GM21515 (cell line): ENCODE data around the gene CLNK.

Source experiments
- ATAC-seq: cut with Tn5 transposase; IDR thresholded peaks from one replicate; pipeline ENCODE4 v1.9.1; 2021; ENCODE audit not compliant: unreplicated experiment

The CLNK gene

DNA sequence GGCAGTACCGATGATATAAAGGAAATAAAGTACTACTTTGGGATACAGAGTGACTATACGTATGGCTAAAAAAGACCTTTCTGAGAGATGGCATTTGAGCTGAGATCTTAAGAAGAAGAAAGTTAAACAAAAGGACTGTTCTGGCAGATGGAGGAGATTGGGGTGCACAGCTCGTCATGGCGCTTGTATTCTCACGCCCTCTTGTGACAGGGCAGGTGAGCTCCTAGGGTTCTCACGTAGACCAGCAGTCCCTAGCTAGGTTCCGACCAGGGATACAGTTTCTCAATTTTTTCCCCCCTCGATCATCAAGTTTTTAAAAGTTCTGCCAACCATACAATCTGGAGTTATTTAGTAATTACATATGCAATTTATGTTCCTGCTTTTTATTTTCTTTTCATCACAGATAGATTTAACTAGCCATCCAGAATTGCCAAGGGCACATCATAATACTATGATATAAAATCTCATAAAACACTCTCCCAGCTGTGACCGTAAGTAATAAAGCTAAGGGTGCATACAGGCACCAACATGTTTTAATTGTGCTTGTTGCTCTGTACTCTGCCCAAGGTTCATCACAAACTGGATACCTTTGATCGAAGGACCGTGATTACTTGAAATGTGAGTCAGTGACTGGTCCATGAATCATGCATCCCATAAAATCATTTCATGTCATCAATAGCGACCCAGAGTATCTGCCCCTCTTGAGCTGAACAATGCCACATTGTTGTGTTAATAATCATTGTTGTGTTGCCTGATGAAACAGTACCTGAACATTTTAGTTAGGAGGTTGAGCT lies 157.9 kb downstream of the CLNK start:
- ATAC-seq, result no peak

DNA sequence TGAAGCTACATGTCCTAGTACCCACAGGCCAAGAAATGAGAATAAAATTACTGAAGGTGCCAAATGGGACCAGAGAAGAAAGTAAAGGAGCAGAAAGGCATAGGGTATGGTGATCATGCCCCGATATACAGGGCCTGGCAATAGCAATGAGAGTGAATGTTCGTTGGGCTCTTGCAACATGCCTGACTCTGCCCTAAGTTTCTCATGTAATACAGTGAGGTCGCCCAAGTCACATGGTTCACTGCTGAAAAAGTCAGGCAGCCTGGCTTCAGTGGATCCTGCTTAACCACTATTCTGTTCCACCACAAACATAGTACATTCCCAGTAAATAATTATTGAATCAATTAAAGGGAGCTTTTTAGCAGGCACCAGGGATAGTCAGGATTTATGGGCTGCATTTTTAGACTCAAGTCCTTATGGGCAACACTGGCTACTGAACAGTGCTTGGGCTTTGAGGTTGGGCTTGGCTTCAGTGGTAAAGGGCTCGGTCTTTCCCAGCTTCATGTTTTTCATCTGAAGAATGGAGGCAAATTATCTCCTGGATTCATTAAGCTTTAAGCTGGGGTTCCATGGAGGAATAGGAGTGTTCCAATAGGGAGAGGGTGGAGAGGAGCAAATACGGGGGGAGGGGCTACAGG lies 160.3 kb downstream of the CLNK start:
- no peak for ATAC-seq

DNA sequence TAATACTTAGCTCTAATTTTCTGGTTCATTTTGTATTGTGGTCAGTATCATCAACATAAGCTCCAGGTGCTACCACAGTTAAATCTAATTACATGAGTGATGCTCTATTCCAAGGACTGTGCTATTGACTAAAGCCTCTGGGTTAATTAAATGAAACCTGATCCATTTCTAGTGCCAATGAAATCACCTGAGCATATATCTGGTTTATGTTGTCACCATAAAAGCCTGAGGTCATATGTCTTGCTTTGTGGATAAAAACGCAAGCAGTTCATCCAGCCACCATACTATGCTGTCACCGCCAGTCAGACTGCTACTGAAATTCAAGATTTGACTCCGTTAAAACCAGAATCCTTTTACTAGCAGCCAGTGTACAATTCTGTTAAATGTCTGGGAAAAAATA lies 163.1 kb downstream of the CLNK start:
- ATAC-seq, result no peak

DNA sequence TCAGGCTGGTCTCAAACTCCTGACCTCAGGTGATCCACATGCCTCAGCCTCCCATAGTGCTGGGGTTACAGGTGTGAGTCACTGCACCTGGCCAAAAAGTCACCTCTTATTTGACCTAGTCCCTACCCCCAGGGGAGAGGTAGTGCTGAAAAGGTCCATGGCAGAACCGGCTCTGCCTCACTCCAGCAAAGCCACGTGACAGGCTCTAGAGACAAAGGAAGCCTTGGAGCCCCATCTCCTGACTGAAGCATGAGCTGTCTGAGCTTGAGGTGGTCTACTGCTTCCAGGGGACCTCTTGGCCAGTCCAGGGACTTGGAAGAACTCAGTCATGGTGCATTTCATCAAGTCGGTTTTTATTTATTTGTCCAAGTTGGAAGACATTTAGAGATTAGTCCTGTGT lies 174.8 kb downstream of the CLNK start:
- ATAC-seq, result no peak

DNA sequence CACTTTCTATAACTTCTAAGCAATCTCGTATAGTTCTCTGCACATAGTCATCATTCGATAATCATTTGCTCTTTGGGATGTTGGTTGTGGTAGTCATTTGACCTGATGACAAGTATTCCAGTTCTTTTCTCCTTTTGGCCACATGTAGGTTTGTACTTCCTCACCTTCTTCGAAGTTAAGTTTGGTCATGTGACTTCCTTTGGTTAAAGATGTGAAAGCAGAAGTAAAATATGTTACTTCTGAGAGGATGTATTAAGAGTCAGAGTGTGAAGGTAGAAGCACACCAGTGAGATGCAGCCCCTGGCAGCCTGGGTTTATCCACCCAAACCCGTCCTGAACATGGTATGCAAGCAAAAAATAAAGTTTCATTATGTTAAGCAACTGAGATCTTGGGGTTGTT lies 178.5 kb downstream of the CLNK start:
- no peak for ATAC-seq

DNA sequence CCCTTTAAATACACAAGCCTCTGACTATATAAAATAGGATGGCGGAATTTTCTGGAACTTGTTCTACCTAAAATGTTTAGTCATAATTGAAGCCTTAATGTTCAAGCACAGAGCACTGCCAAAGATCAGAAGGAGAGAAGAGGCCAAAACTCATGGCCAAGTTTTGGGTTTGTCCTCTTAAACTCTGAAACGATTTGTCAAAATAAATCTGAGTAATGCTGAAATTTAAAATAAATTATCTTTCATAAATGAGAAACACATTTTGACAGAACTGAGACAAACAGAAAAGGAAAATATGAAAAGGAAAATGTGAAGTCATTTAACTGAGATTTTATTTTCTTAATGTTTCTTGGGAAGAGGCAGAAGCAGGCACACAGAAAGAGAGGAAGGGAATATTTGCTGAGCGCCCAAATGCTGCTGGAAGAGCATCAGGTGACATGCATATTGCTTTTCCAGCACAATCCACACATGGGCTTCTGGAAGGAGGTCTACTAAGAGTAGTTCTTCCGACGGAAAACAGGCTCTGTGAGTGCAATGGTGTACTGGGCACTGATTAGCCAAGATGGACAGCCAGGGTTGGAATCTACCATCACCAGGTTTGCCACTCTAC lies 179.9 kb downstream of the CLNK start:
- no peak for ATAC-seq

DNA sequence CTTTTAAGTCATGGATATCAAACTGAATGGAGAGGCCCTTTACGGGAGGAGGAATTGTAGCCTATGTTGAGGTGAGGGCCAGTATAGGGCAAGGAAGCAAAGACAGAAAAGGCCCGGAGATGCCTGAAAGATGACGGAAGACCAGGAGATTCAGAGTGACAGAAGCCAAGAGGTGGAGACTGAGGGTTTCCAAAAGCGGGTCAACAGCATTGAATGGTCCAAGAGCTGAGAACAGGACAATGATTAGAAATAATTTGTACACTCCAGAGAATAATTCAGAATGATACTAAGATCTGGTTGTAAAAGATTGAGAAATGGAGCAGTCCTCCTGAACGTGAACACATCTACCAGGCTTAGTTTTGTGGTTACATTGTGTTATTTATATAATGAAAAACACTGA lies 181.9 kb downstream of the CLNK start:
- no peak for ATAC-seq

DNA sequence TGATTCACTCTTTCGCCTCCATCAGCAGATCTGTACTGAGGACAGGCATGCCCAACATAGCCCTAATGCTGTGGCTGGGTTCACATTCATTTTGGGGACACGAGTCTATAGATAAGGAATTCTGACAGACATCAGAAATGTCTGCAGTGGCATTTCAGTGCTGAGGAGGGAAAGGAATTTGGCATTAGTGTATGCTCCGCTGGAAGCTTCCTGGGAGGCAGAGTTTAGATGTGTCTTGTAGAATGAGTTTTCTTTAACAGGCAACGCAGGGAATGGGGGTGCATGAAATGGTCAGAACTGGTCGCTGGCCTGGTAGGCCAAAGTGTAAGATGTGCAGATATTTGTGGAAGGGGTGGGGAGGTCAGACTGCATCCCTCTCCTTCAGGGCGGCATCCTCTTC lies 183.8 kb downstream of the CLNK start:
- no peak for ATAC-seq

DNA sequence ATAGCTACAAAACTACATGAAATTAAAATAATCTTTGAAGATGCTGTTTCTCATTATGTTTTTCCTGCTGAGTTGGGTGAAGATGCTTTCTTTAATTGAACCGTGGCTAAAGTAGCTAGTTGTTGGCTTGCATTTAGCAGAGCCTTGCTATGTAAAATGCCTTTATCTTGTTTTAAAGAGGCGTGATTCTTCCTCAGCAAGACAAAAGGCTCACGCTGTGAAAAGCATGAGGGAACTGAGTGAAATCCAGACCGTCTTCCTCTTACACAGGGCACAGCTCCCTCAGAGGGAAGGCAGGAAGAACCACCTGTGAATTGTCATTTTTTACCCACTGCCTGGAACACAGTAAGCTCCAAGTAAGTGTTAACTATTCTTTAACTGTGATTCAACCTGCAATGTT lies 188.4 kb downstream of the CLNK start:
- no peak for ATAC-seq

DNA sequence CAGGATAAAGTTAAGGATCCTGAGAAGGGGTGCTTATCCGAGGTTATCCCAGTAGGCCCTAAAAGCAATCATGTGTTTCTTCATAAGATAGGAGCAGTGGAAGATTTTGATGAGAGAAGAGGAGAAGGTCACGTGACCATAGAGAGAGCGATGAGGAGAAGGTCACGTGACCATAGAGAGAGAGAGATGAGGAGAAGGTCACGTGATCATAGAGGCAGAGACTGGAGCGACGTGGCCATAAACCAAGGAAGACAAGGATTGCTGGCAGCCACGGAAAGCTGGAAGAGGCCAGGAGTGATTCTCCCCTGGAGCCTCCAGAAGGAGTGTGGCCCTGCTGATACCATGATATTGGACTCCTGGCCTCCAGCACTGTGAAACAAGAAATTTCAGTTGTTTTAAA lies 188.9 kb downstream of the CLNK start:
- ATAC-seq, result no peak

DNA sequence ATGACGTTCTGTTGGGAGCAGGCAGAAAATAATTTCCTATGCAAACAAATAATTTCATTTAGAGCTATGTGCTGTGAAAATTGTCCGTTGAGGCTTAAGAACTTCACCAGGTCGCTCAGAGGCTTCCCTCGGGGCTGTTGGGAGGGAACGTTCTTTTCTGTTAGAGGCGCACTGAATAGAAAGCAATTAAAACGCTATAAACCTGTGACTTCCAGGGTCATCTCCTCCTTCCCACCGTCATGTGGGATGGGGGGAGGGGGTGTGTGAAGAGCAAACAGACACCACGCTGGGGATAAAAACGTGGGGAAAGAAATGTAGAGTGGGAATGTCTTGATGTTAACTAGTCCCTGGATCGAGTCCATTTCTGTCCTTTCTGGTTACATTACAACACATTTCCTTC lies 192.1 kb downstream of the CLNK start:
- no peak for ATAC-seq

DNA sequence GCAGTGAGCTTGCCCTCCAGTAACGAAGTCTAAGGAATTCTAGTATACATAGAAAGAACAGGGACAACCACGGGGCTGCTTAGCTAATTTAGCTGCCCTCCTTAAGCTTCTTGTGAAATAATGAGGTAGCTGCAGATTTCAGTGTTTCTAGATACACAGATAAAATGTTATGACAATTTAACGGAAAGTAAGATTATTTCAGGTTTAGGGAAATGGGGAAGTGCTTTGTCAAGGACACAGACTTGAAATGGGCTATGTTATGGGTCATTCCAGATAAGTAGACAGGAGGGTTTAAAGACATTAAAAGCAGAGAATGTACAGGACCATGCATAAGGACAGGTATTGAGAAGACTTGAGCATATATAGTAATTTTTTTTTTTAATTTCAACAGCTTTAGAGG lies 193.2 kb downstream of the CLNK start:
- ATAC-seq, result no peak

DNA sequence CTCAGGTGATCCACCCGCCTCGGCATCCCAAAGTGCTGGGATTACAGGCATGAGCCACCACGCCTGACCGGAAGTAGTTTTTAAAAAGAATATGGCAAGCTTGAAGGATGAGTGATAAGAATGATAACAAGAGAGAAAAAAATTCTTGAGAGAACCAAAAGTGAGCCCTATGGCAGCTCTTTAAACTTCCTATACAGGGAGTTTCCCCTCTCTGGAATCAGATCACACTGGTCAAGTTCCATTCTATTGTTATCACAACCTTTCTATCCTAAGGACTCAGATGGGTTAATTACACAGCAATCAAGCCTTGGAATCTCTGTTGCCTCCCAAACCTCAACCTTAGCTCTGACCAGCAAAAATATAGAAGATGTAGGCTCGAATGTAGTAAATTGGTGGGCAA lies 193.6 kb downstream of the CLNK start:
- ATAC-seq, result no peak

DNA sequence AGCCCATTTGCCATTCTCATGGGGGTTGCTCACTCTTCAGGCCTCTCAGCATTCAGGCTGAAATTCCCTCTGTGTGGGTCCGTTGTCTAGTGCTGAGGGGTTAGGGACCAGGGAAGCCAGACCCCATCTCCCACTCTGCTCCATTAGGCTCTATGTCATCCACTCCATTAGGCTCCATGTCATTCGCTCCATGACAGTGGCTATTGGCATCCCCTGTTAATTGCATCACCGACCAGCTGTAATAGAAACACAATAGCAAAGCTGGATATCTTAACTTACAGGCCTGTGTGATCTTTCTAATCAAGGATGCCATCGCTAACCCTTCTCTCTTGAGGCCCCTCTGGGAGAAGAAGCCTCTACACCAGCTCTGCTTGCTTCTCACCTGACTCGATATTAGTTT lies 201.7 kb downstream of the CLNK start:
- ATAC-seq, result no peak

DNA sequence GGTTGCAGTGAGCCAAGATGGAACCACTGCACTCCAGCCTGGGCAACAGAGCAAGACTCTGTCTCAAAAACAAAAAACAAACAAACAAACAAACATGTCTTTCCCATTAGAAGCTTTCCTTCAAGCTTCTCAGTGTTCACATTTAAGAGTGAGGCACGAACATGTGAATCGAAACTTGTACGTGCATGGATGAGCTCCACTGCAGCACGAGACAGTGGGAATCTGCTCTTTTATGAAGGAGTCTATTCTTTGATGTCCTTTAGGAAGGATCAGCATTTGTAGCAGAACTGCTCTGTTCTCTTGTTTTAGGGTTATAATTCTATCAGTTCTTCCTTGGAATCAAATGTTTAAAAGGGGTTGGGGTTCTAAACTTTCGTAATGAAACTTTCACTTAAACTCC lies 204.0 kb downstream of the CLNK start:
- no peak for ATAC-seq

DNA sequence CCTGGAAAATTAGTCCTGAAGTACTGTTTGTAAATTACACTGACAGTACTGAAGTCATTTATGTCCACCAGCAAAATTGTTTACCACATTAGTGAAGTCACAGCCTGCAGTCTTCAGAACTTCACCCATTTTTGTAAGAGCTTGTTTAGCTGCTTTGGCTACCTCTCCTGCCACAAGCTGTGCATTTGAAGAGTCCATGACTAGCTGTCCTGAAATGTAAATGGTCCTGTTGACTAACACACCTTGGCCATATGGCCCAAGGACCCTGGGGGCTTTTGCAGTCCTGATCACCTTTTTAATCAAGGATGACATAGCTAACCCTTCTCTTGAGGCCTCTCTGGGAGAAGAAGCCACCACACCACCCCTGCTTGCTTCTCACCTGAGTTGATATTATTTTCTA lies 205.9 kb downstream of the CLNK start:
- no peak for ATAC-seq

DNA sequence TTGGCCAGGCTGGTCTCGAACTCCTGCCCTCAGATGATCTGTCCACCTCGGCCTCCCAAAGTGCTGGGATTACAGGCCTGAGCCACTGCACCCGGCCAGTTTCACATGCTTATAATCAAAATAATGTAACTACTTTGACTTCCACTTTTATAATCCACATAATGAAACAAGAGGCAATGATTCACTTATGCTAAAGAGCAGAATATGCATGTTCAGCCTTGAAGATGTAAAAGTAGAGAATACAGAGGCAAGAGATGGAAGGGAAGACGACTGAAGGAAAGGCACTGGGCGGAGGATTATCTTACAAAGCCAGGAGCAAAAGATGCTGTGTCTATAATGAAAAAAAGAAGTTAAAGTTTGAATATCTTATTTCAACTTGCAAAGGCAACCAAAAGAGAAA lies 214.1 kb downstream of the CLNK start:
- no peak for ATAC-seq

DNA sequence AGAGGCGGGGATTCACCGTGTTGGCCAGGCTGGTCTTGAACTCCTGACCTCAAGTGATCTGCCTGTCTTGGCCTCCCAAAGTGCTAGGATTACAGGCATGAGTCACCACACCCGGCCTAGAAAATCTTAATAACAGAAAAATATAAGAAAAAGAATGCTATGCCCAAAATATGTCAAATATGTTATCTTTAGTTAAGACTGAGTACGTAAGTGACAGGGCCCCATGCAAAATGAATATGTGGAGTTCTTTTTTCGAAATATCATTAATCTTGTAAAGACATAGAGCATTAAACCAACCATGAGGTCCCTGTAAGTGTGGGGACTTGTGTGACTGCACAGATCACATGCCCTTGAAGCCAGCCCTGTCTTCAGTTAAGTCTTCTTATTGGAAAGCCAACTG lies 218.4 kb downstream of the CLNK start:
- ATAC-seq, result no peak

DNA sequence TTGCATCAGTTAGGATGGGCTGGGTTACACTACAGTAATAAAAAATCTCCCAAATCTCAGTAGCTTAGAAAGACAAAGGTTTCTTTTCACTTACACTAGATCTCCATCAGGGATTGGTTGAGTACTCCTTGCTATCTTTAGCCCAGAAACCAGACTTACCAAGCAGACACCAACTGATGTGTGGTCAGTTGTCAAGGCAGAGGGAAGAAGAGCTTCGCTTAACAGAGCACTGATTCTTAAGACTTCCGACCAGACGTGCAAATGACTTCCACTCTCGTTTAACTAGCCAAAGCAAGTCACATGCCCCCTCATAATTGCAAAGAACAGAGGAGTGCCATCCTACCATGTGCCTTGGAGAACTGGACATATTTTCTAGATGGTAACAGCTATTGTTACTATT lies 221.7 kb downstream of the CLNK start:
- ATAC-seq, result no peak

DNA sequence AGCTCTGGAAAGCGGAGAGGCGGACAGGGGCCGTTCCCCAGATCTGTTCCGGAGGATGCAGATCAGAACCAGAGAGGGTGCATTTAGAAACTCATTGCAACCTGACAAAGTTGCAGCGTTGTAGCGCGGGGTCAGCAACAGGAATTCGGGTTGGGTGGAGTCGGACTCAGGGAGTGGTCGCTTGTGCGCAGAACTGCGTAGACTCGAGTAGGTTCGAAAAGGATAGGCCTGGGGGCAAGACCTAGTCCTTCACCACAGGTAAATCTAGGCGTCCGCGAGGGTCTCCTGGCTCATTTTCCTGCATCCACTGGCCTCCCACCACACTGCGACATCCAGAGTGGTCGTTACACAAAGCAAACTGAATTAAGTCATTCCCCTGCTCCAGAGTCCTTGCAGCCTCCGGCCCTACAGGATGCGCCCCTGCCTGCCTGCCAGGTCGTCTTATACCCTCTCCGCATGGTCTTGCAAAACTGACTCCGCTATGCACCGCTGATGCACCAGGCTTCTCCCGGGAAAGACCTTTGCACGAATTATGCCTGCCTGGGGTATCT lies 222.6 kb downstream of the CLNK start:
- ATAC-seq, result no peak

DNA sequence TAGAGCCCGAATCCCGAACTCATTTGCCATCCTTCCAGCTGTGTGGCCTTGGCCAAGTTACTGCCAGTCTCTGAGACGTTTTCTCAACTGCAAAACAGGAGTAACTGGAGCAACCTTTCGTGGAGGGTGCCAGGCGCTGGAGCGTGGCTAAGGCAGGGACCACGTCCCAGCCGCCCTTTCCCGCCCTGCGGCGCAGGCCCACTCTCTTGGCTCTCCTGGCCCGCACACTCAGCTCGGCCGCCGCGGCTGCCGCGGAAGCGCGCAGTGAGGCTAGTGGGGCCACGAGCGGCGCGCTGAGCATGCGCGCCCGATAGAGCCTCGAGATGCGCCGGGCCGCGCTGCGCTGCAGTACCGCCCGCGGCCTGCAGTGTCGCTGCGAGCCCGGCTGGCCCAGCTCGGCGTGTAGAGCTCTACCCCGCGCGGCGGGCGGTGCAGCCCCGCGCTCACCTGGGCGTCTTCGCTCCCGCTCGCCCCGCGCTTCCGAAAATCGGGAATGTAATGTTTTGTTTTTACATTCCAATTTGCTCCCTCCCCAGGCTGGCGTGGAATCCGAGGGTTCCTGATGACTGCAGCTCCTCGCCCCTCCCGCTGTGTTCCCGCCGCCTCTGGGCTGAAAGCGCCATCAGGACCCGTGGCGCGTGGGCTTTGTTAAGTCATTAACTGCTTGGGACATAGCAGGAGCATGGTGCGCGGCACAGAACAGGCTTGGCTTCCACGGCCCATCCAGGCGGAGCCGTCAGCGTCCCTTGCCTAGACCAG lies 223.3 kb downstream of the CLNK start:
- peak; percentile 75 for ATAC-seq
